HG03521 (cell line): ENCODE measurements around the gene BAG3.

Source experiments
- ATAC-seq: cut with Tn5 transposase; IDR thresholded peaks from one replicate; pipeline ENCODE4 v1.9.1; 2021; ENCODE audit warnings: mild to moderate bottlenecking, moderate library complexity; ENCODE audit not compliant: unreplicated experiment

Gene BAG3

DNA sequence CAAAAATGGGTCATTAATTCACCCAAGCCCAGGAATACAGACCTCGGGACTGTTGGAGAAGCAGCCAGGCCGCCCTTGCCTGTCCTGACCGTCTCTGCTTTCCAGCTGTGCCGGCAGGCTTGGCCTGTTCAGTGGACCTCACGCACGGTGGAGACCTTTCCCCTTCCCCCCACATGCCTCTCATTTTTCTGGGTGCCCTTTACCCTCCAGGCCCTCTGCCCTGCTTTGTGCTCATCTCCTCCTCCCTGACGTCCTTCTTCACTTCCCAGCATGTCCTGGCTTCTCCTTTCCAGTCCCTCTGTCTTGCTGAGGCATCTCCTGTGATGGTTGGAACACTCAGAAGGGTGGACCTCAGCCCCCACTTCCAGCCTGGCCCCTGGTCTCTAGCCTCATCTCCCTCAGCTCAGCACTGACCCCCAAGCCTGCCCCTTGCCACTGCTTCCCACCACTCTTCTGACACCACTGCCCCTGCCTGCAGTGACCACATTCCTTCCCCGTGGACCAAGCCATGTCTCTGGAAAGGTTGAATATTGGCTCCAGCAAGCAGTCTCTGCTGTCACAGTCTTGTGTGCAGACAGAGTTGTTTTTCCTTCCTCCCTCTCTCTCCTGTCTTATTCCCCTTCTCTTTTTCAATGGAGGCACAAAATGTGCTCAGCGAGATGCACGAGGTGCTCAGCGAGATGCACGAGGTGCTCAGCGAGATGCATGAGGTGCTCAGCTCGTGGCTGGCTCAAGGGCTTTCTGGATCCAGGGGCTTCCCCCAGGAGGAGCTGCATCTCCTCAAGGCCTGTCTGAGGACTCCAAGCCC is 14.9 kb downstream of the BAG3 start:
- no peak for ATAC-seq

DNA sequence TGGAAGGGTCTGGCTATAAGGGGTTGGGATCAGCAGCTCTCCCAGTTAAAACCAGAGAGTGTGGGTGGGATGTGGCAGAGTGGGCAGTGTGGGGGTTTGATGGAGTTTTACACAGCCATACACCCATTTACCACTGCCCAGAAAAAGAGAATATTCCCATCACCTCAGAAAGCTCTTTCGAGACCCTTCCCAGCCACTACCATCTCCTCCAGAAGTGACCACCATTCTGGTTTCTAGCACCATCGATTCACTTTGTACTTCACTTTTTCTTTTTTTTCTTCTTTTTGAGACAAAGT is 15.5 kb downstream of the BAG3 start:
- no peak for ATAC-seq

DNA sequence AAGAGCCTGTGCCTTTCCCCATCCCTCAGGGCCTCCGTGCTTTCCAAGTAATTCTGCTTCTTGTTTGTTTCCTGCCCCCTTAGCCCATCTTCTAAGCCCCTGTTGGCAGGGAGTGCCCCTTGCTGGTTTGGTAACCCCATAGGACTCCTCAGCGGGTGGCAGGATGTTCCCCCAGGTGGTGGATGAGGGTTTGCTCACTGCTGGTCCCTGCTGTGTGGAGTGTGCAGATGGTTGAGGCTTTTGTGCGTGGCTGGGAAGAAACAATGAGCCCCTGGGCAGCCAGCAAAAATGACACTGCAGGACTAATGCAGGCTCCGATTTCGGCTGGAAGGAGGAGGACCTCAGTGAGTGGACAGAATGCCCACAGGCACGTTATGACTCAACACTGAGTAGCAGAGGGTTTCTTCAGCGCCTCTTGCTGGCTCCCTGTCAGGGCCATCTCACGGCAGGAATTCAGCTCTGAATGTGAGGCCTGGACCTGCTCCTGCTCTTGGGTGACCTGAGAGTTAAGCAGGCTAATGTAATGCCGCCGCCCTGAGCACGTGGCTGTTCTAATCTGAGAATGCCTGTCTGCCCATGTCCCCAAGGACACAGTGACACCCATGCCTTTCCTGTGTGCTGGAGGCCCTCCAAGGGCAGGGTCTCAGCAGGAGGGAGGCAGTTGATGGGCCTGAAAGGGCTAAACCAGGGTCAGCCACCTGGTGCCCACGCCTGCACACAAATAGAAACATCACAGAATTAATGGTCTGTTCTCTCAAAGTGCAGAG is 16.6 kb downstream of the BAG3 start:
- no peak for ATAC-seq

DNA sequence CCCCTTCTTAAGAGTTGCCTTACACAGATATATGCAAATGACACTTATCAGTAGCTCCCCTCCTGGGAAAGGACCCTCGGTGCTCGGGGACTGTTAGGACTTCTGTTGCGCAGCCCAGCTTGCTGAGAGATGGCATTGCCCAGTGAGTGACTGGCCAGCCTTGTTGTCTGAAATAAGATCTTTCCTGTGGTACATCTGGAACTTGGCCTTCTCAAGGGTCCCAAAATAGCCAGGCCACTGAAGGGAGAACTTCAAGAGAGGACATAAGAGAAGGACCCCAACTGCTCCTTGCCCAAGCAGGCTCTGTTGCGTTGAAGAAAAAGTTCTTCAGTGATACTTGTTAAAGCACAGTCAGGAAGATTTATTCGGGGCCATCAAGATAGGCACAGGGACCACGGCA is 17.3 kb downstream of the BAG3 start:
- ATAC-seq = no peak

DNA sequence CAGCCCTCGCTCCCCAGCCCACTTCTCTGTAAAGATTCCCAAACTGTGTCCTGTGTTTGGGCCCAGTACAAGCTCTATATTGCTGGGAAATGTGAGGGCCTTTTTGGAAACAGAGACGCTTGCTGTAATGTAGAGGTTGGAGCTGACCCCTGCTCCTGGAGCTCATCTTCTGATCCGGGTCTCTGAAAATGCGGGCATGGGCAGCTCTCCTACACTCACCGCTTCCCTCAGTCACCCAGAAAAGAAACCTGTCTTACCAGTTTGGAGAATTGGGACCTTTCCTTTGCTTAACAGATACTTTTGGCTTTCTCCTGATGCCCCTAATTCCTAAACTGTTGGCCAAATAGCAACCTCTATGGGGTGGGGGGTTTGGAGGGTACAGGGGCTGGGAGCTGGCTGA is 18.2 kb downstream of the BAG3 start:
- no peak for ATAC-seq

DNA sequence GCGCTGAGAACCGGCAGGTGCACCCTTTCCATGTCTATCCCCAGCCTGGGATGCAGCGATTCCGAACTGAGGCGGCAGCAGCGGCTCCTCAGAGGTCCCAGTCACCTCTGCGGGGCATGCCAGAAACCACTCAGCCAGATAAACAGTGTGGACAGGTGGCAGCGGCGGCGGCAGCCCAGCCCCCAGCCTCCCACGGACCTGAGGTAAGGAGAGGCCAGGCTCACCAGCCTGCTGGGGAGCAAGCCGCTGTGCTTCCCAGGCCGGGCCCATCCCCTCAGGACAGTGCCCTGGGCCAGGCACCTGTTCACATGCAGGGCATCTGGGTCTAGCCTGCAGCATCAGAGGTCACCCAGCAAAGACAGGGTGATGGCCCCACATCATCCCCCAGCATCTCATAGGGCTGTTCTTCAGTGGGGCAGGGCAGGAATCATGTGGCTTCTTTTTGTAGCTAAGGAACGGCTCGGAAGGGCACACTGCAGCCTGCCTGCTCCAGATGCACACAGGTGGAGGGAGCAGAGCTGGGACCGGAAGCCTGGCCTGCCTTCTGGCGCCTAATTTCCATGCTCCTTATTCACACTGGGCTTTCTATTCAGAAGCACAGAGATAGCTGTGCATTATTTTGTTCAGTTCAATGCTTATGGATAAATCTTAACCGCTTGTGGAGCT is 18.9 kb downstream of the BAG3 start:
- no peak for ATAC-seq

DNA sequence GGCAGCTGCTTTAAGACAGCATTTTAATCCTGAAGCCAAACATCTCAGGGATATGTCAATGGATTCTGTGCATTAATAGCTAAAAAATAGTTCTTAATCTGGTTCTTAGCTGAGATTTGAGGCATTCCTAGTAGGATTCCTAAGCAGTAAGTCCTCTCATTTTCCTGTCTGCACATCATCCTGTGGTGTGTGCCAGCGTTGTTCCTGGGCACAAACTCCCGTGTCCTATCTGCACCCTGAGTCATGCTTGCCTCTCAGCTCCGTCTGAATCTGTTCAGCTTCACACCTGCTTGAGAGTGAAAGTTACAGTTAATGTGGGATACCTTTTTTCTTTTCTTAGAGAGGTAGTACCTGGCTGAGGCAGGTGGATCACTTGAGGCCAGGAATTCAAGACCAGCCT is 19.5 kb downstream of the BAG3 start:
- no peak for ATAC-seq

DNA sequence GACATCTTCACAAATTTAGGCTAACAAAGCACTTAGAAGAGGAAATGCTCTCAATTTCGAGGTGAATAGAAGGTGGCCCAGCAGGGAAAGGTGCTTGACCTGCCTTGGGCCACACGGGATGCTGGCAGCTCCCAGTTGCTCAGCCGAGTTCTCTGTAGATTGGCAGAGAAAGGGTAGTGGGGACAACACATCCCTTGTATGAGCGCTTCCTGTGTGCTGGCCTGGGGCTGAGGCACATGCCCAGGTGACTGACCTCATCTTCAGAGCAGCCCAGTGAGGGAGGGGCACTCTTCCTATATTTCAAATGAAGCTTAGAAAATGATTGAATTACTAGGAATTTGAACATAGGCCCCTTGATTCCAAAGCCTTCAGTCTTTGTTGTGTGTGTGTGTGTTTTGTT is 20.2 kb downstream of the BAG3 start:
- ATAC-seq = no peak

DNA sequence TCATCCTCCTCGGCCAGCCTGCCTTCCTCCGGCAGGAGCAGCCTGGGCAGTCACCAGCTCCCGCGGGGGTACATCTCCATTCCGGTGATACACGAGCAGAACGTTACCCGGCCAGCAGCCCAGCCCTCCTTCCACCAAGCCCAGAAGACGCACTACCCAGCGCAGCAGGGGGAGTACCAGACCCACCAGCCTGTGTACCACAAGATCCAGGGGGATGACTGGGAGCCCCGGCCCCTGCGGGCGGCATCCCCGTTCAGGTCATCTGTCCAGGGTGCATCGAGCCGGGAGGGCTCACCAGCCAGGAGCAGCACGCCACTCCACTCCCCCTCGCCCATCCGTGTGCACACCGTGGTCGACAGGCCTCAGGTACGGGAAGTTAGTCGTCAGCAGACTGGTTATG is 21.1 kb downstream of the BAG3 start:
- no peak for ATAC-seq

DNA sequence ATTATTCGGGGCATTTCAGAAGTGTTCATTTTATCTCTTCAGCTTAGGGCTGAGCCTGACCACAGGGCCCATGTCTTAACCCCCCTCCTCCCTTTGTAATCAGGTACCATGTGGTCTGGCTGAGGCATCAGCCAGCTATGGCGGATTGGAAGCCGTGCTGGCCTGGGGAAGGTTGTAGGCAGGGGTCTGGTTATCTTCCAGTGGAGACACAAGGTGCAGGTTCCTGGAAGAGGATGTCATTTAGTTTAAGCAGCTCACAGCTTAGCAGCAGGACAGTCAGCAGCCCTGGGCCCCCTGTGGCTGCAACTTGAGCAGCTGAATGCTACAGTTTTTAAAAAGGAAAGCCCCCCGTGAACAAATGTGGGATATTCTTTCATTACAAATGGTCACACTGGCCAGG is 22.1 kb downstream of the BAG3 start:
- no peak for ATAC-seq

DNA sequence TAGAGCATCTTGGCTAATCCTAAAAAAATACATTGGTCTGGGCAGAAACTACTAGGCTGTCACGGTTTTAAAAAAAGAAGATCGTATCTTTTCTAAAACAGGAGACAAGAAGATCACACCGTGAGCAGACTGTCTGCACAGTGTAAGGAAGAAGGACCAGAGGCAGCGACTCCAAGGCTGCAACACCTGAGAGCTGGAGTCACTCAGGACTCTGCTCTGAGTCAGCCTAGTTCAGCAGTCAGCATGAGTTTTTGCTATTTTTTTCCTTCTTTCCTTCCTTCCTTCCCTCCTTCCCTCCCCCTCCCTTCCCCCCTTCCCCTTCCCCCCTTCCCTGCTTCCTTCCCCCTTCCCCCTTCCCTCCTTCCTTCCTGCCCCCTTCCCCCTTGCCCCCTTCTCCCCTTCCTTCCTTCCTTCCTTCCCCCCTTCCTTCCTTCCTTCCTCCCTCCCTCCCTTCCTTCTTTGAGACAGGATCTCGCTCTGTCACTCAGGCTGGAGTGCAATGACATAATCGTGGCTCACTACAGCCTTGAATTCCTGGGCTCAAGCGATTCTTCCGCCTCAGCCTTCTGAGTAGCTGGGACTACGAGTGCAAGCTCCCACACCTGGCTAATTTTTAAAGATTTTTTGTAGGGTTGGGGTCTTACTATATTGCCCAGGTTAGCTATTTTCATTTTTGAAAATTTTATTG is 24.4 kb downstream of the BAG3 start:
- no peak for ATAC-seq

DNA sequence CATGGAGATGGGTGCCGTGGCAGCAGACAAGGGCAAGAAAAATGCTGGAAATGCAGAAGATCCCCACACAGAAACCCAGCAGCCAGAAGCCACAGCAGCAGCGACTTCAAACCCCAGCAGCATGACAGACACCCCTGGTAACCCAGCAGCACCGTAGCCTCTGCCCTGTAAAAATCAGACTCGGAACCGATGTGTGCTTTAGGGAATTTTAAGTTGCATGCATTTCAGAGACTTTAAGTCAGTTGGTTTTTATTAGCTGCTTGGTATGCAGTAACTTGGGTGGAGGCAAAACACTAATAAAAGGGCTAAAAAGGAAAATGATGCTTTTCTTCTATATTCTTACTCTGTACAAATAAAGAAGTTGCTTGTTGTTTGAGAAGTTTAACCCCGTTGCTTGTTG is 25.9 kb downstream of the BAG3 start:
- no peak for ATAC-seq

DNA sequence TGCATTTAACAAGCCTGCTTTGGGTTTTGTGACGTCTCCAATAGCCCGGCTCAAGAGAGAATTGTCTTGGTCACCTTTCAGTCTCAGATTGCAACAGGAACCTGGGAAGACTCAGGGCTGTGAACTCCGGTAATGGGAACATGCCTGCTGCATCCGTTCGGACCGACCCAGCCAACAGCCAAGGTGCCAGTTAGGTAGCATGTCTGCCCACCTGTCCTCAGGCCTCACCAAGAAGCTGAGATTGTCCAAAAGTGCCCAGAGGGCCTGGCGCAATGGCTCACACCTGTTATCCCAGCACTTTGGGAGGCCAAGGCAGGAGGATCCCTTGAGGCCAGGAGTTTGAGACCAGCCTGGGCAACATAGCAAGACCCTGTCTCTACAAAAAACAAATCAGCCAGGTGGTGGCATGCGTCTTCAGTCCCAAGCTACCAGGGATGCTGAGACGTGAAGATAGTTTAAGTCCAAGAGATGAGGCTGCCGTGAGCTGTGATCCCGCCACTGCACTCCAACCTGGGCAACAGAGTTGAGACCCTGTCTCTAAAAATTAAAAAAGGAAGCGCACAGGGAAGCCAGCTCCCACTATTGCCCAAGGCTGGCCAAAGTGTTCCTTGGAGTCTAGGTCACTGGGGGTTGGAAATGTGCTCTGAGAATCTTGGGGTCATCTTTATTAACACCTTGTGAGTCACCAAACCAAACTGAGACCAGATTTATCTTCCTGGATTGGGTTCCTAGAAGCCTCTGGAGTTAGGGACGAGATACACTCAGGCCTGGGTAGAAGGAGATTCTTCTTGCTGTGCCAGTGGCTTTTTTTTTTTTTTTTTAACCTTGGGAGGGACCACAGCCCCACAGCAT is 26.9 kb downstream of the BAG3 start:
- ATAC-seq = no peak

DNA sequence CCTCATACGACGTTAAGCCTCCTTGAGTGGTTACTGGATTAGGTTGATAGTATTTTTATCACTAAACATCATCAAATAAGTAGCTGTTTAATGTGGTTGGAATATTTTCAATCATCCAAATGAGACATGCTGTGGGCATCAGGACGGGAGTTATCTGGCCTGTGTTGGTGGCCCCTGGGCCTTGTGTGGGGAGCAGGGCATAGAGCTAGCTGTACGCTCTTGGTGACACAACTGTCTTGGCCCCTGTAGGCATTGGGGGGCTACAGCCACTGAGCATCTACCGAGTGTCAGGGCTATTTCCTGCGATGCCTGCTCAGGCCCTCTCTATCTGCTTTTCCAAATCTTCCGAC is 28.3 kb downstream of the BAG3 start:
- no peak for ATAC-seq

DNA sequence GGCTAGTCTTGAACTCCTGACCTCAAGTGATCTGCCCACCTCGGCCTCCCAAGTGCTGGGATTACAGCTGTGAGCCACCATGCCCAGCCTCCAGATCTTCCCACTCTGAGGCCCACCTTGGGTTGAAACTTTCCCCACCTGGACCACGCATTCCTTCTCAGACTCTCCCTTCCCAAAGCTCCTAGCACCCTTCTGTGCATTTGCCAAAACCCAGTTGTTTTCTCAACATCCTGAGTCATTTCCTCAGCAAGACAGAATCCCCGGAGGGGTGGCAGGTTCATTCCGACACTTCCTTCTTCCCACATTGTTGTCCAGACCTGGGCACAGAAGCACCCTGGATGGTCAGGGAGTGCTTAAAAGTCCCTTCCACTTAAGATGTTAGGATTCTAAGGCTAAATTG is 28.9 kb downstream of the BAG3 start:
- ATAC-seq = no peak

DNA sequence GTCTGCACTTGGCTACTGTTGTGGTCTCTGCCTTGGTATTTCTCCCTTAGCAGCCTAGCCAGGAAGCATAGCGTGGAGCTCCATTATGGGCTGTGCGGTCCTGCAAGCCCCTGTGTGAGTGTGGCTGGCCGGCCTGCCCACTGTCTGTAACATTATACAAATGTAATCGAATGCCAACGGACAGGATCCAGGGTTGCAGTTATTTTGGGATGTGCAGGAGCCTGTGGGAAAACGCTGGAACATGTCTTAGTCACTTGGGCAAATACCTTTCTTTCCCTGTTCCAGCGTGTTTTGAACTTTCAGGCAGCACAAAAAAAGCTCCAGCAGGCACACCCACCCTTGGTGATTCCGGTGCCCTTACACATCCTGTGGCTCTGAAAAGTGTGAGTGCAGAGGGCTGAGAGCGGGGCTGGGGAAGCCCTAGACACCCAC is 29.5 kb downstream of the BAG3 start:
- ATAC-seq = no peak

DNA sequence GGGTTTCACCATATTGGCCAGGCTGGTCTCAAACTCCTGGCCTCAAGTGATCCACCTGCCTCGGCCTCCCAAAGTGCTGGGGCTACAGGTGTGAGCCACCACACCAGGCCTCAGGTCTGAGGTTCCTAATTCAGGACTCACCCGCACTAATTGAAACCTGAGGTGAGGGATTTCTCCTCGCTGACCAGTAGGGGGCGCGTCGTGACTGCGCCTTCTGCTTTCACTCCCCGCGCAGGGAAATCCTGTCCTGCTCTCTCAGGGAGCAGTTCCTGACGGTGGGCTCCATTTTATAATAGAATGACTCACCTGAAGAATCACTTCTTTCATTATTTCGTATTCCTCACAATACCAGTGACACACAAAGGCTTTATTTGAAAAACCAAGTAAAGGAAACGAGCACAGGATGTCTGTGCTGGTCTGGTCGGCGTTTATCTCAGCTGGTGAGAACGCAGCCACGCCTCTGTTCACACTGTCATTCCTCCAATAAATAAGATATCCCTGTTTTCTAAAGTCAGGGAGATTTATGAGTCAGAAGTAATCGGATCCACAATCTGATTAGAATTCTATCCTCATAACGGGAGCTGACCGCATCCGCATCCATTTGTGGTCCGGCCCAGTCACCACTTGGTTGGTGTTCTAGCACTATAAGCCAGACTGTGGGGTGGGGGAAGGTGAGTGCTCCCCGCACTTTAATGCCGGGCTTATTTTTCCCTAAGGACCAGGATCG is 35.4 kb downstream of the BAG3 start:
- ATAC-seq = peak; percentile 65

DNA sequence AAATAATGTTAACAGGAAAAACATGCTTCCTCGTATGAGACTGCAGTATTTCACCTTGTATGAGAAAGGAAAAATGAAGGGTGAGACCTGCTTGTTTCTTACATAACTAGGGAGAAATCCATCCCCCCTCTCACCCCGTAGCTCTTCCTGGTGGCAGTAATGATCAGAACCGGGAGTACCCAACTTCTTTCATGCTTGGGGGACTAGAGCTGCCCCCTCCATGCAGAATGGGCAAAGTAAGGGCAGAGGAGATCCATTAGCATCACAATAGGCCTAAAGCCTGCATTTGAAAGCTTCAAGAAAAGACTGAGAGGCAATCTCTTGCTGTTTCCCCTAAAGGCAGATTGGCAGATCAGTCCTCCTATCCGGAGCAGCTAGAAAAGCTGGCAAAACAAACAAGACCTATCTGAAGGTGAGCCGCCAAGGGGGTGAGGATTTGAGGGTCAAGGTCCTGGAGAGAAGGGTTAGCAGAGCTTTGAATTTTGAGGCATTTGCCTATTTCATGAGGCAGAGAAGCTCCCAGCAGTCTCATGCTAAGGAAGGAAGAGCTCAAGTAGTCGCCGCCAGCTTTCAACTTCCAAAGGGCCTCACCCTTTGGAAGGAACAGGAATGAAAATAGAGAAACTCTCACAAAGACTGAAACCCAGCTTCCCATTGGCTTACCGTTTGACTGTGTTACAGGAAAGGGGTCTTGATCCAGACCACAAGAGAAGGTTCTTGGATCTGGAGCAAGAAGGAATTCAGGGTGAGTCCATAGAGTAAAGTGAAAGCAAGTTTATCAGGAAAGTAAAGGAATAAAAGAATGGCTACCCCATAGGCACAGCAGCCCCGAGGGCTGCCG is 36.2 kb downstream of the BAG3 start:
- ATAC-seq = no peak

DNA sequence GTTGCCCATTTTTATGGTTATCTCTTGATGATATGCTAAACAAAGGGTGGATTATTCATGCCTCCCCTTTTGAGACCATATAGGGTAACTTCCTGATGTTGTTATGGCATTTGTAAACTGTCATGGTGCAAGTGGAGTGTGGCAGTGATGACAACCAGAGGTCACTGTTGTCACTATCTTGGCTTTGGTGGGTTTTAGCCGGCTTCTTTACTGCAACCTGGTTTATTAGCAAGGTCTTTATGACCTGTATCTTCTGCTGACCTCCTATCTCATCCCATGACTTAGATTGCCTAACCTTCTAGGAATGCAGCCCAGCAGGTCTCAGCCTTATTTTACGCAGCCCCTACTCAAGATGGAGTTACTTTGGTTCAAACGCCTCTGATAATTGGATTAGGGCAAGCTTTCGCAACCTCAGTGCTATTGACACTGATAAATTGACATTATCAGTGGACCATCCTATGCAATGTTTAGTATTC is 36.9 kb downstream of the BAG3 start:
- no peak for ATAC-seq
